Kidney epithelial cell (primary cell): ENCODE results near the gene CCR4. TPM values are rescaled to one million over a fixed set of nuclear protein-coding genes. Genes with fewer than 3 reads are reported as not detected.
"Not testable (repeated sequence)": the region's sequence is repeated elsewhere in the genome, so short reads cannot be mapped to it uniquely, and the experiment has no call there.

Source experiments
- DNase-seq: peaks from one replicate; pipeline ENCODE4 v3.0.0-alpha.2; 2010; ENCODE audit warnings: low read depth
- H3K27me3 ChIP-seq: 2 replicates; pipeline ENCODE4 v1.6.0; 2011; ENCODE audit warnings: low read length; ENCODE audit not compliant: control insufficient read depth, insufficient read depth
- H3K36me3 ChIP-seq: 2 replicates; pipeline ENCODE4 v1.5.1; 2011; ENCODE audit warnings: low read length; ENCODE audit not compliant: control insufficient read depth, insufficient read depth
- H3K4me3 ChIP-seq: 2 replicates; pipeline ENCODE4 v1.5.1; 2011; ENCODE audit warnings: low read depth, mild to moderate bottlenecking, control low read depth, low read length
- CTCF ChIP-seq: IDR thresholded peaks from 2 replicates; pipeline ENCODE4 v1.5.1; 2011; ENCODE audit warnings: mild to moderate bottlenecking, moderate library complexity, low read length, control low read depth, inconsistent platforms; ENCODE audit not compliant: insufficient read depth, poor library complexity, severe bottlenecking
- total RNA-seq: library from RNA; depleted of rRNA; stranded (reverse); fragments of >200 nt; gene quantifications from 2 replicates; pipeline ENCODE4 v1.2.3, GENCODE V29; 2015

CCR4 gene
- total RNA-seq, result not detected in 2 replicates

- no peak for TF ChIP-seq CTCF
- Histone ChIP-seq H3K36me3 (no peaks in the 10 kb centered on the region), H3K4me3 (no peak within 1 kb of the TSS), H3K27me3 (no peaks in the 10 kb centered on the region)
- no peak for DNase-seq
Observed at GRCh38 chr3:32951410-32951811, at the start of gene CCR4. Gene CCR4 (plus strand): TSS chr3:32951644. CDS start chr3:32953423, 1,779 bp downstream.

DNA sequence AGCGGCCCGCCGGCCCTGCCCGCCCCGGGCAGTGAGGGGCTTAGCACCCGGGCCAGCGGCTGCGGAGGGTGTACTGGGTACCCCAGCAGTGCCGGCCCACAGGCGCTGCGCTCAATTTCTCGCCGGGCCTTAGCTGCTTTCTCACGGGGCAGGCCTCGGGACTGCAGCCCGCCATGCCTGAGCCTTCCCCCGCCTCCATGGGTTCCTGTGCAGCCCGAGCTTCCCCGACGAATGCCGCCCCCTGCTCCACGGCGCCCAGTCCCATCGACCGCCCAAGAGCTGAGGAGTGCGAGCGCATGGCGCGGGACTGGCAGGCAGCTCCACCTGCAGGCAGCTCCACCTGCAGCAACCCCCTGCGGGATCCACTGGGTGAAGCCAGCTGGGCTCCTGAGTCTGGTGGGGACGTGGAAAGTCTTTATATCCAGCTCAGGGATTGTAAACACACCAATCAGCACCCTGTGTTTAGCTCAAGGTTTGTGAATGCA, 48.5 kb upstream of the CCR4 start:
- H3K36me3 ChIP-seq, H3K27me3 ChIP-seq, DNase-seq: not testable (repeated sequence)
- peak; percentile 59 for TF ChIP-seq CTCF
- peak overlapping the region; percentile 30 for H3K4me3 ChIP-seq

GRCh38 chr3:32903953-32904352, 47.5 kb upstream of the CCR4 start:
- Histone ChIP-seq H3K4me3 (no peak overlapping the region), H3K27me3 (no peaks in the 10 kb centered on the region), H3K36me3 (no peaks in the 10 kb centered on the region)
- TF ChIP-seq CTCF, result no peak
- DNase-seq, result no peak

GRCh38 chr3:32909999-32910398, 41.4 kb upstream of the CCR4 start:
- Histone ChIP-seq H3K27me3 (no peaks in the 10 kb centered on the region), H3K36me3 (no peaks in the 10 kb centered on the region), H3K4me3 (no peak overlapping the region)
- TF ChIP-seq CTCF, result no peak
- no peak for DNase-seq

- Histone ChIP-seq H3K27me3 (no peaks in the 10 kb centered on the region), H3K4me3 (no peak overlapping the region), H3K36me3 (no peaks in the 10 kb centered on the region)
- no peak for DNase-seq
- no peak for TF ChIP-seq CTCF
Observed at GRCh38 chr3:32910954-32911353, 40.5 kb upstream of the CCR4 start.

DNA sequence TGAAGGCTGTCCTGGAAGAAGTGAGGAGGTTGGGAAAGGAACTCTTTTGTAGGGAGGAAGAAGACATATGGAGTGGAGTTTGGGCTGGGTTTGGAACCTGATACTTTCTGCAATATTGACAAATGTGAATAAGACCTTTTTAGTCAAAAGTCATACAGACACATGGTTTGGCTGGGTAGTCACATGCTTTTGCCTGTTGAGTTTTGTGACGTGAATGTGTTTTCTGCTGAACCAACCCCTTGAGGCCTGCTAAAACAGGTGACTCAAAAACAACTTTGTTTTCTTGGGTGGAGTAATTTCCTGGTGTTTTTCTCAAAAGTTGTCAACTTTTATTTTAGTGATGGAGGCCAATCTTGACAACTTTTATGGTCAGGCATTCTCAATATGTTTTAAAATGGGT, 39.4 kb upstream of the CCR4 start:
- Histone ChIP-seq H3K27me3 (no peaks in the 10 kb centered on the region), H3K4me3 (no peak overlapping the region), H3K36me3 (no peaks in the 10 kb centered on the region)
- no peak for DNase-seq
- TF ChIP-seq CTCF, result no peak
